Endometrium (tissue), 2 donors: ENCODE measurements around the gene TPD52L1.
A peak's percentile ranks its signal among the peaks of the same experiment; 100 is the strongest.

ENCODE experiments used
- FAIRE-seq: peaks from 2 replicates; lab custom pipeline; 2012; peaks lifted over from hg19 to GRCh38; lab: Jason Lieb, UNC
- donor health status: control.
- donor health status: control.

The TPD52L1 gene

DNA sequence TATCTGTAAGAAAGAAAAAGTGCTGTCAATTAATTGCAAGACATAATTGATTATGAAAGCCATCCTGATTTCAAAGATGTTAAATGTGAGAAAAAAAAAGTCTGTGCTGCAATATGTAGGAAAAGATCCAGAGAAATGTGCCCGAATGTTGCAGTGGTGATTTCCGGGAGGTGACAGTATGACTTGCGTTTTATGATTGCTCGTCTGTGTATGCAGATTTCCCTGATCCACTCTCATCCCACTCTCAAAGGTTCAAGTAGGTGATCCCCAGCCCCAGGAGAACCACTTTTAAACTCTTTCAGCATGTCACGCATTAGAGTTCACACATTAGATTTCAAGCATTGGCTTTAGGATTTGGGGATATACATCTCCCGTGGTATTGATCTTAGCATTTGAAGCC lies 57.8 kb downstream of the TPD52L1 start:
- no peak for FAIRE-seq

DNA sequence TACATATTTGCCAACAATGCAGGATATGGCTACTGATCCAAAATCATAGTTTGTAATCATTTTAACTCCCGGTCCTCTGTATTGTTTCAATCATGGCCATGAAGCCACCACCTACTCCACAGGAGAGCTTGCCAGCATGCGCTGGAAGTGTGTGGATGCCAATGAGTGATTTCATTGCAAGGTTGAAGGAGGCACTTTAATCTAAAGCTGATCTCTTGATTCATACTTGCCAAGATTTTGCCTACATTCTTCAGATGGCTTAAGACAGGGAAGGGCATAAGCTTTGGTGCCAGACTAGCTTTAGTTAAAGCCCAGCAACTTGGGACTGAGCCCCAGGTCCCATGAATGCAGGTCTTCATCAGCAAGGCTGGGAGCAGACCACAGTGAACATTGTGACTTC lies 58.8 kb downstream of the TPD52L1 start:
- FAIRE-seq, result no peak

DNA sequence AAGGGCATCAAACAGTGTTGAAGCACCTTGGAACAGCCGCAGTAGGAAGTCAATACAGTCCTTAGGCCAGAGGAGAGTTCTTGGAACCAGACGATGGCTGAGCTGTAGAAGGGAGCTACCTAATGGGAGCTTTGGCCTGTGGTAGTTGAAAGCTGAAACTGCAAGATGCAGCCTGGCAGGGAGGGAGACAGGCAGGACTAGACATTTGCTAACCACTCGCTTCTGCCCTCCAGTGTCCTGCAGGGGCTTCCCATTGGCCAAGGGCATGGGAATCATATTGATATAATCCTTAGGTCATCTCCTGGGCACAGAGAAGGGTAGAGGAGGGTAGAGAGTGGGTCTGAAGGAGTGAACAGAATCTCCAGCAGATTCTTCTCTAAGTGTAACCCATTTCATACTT lies 60.4 kb downstream of the TPD52L1 start:
- FAIRE-seq, result no peak

DNA sequence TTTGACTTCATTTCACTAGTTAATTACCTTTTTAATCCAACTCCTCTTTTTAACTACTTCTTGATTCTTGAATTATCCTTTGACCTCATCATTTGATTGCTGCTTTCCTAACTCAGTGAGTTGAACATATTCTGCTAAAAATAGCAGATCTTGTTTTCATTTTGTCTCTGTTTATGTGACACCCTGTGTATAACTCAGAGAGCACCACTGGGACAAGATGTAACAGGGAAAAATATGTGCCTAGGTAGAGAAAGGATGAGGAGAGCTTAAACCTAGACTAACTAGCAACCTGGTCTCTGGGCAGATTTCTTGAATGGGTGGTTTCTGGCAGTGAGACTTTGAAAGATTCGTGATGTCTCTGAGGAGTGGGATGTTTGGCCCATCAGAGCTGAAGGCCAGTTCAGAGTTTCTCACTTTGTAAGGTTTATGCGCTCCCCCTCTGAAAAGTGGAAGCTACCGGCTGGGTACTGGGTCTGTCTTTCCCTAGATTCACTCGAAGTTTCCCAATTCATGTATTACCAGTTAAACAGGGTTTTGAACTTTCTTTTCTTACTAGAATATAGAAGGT lies 61.8 kb downstream of the TPD52L1 start:
- no peak for FAIRE-seq

DNA sequence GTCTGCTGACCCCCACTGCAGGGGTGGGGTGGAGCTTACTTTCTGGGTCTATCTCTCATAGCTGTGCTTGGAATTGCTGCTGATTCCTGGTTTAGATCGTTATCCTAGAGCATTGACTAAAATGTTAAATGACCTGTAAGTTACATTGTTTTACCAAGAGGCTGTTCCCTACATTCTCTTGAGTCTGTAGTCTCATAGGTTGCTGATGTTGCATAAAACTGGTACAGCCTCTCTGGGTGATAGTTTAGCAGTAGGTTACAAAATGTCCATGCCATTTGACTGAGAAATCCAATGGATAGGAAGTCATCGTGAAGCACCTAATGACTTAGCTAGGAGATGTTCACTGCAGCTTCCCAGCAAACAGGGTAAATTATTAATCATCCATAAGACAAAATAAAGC lies 62.4 kb downstream of the TPD52L1 start:
- FAIRE-seq, result no peak

DNA sequence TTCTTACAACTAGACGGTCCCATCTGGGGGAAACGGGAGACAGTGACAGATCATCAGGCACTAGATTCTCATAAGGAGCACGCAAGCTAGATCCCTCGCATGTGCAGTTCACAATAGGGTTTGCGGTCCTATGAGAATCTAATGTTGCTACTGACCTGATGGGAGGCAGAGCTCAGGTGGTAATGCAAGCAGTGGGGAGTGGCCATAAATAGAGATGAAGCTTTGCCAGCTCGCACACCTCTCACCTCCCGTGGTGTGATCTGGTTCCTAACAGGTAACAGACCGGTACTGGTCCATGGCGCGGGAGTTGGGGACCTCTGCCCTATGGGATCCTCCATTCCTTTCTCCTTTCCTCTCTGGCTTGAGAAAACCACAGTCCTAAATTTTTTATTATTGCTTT lies 63.8 kb downstream of the TPD52L1 start:
- FAIRE-seq, result no peak

DNA sequence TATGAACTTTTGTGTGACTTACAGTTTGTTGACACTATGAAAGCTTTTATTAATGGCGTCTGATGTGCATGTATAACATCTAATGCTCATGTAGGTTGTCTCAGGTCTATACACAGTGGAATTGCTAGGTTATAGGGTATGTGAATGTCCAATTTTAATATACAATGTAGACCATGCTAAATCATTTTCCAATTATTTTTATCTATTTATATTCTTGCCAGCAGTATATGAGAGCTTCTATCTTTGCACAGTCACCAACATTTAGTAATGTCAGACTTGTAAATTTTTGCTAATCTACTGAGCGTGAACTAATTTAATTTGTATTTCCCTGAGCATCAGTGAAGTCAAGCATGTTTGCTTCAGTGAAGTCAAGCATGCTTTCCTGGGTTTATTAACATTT lies 64.4 kb downstream of the TPD52L1 start:
- FAIRE-seq, result no peak

DNA sequence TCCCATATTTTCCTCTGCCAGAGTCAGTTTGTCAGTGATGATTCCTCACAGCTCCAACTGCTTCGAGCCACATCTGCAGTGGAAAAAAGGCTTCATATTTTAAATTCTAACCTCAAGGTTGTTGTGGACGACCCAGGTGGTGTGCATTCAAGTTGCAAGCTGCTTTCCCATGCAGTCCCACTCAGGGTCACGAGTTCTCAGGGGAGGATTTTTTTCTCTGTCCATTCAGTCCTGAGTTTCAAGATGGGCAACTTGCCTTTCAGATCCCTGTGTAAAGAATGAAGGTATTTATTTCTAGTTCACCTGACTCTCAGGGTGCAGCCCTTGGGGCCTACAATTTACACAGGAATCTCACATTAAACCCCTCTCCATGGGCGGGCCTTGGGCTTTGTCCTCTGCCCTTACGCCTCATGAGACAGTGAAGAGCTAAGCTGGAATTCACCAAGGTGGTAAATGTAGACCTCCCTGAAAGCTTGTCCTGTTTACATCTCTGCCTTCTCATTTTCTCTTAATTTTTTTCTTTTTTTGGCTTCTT lies 65.9 kb downstream of the TPD52L1 start:
- FAIRE-seq, result no peak

DNA sequence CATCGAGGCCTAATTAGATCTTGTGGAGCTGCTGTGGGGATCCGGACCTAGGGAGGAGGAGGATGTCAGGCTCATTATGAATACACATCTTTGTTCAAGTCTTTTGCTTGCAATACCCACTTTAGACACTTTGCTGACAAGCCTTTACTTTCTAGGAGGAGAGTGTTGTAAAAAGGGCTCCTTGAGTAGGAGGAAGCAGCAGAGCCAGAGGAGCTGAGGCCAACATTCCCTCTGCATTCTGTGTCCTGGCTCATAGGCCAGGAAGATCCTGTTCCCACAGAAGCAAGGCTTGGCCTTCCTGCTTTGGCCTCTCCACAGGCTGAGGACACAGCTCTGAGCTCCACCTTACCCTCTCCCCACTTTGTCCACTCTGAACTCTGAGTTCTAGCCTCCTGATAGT lies 67.1 kb downstream of the TPD52L1 start:
- FAIRE-seq, result no peak

DNA sequence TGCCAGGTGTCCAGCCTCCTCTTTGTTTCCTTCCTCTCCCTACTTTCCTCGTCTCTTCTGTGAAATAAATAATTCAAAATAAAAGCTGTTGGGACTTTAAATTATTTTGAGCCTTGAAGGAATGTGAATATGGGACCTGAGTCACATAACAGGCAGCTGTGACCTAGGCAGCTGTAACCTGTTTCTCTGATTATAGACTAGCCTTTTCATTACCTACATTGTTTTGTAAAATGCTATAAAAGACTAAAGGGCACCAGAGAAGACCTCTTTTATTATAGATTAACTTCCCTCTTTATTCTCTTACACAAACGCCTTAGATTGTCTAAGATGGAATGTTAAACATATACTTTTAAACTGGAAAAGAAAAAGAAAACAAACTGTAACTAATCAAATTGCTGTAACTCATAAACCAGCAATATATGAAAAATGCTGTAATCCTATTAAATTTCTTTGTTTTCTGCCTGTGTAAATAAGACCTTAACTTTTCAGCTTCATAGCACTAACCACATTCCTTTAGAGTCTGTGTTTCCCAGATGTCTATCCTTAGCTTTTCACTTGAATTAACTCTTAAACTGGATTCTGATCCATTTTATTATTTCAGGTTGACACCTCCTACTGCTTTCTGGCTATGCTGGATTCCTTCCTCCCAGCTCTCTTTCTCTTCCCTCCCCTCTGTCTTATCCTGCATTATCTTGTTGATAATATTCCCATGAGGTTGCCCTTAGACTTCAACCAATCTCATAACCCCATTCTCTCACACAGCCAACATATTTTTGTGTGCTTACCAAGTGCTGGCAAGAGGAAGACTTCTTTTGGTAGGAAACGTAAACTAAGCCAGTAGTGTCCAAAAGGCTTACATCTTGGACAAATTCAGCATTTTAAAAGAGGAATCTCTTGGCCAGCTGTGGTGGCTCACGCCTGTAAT lies 69.2 kb downstream of the TPD52L1 start:
- peak; percentile 88 for FAIRE-seq

DNA sequence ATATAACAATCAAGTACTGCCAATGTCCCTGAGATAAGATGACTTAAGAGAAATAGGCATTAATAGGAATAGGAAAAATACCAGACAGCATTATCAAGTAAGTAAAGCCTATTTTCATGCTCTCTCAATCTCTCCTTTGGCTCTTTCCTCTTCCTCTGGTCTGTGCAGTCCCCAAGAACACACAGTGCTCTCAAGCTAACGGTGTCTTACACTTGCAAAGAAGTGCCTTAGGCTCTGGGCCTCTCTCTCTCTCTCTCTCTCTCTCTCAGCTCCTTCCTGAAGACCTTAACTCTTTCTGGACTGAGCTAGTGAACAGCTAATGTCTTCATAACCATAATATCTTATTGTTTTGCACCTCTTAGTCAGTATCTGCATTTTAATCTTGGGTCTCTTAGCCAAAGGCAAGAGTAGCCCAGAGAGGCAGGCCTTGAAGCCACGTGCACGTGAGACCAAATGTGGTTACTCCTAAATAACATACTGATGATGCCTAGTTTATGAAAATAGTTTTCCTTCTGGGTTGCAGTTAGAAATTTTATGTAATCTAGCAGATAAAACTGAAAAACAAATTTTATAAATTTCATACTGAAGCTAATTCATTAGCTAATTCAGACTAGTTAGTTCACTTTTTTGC lies 70.8 kb downstream of the TPD52L1 start:
- no peak for FAIRE-seq

DNA sequence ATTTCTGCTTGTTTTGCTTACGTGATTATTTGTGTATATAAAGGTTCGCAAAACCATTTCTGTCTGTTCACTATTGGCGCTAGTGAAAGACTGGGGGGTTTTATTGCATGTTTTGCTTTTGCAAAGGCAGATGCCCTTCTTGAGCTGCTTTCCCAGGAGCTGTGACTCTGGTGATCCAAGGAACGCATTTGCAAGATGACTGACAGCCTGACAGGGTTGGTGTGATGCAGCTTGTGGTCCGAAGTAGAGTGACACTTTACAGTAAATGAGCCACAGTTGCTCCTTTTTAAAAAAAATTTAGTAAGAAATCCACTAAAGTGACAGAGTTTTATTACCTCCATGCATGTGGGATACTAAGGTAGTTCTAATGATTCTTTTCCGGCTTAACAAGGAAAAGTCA lies 73.7 kb downstream of the TPD52L1 start:
- no peak for FAIRE-seq

DNA sequence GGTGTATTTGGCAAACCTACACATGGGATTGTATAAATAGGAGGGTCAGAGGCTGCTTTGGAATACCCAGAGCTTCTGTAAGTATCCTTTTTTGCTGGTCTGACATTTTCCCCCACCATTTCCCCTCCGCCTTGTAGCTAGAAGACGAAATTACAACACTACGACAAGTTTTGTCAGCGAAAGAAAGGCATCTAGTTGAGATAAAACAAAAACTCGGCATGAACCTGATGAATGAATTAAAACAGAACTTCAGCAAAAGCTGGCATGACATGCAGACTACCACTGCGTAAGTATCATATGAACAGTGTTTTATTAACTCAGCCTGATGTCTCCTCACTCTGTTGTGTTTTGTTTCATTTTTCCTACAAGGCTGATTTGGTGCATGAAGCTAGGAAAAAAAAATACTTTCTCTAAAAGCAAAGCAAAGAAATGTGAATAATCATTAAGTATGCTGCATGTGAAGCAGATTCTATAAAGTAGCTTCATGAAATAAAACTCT lies 75.5 kb downstream of the TPD52L1 start:
- FAIRE-seq, result no peak

DNA sequence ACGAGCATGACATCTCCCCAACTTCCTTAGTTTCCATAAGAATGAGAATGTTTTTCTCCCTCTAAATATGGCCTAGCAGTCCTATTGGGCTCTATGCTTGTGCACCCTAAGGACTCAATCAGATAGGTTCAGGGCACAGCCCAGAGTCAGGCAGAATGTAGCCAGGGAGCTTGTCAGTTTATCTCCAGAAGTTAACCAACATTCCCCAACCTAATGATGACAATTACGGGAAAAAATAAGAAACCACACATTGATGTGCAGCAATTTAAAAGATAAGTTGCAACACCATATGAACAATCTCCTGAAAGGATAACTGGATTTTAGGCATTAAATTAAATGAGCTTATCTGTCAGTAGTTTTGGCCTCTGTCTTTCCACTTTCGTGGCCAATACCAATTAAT lies 77.1 kb downstream of the TPD52L1 start:
- FAIRE-seq, result no peak

DNA sequence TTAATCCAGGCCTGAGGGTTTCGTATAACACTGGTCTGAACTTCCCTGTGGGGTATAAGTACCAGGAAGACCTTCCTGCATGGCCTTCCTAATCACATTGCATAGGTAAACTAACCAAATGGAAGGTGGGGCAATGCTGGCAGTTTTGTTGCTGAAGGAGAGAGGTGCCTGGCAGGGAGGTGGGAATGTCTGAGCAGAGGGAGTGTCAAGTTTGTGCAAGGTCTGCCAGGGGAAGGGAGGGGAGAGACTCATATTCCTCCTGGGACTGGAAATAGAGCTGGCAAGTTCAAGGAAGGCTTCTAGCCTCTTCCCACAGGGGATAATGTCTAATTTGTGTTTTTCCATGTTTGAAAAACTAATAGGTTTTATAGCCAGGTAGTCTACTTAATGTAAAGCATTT lies 77.6 kb downstream of the TPD52L1 start:
- FAIRE-seq, result no peak

DNA sequence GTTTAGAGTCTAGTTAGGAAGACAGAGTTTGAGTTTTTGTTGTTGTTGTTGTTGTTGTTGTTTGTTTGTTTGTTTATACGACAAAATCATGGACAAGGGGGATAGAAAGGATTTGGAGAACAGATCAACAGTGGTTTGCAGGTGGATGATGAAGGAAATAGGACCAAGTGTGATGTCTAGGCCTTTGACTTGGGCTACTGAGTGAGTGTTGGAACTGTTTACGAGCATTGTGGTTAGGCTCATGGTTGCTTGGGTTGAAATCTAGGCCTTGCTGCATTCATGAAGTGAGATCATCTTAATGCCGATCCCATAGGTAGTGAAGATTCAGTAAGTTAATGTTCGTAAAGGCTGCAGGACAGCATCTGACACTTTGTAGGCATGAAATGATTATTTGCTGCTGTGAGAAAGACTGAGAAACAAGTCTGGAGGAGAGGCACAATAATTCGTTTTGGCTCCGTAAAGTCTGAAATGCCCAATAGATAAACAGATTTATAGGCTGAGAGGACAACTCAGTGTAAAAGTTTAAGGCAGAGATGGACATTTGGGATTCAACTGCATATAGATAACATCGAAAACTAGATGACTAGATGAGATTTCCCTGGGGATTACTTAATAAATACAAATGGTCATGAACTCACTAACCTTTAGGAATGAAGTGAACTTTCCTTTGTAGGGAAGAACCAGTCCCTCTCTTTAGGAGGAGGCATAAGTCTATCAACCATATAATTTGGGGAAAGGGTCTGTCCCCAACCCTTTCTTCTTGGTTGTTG lies 78.2 kb downstream of the TPD52L1 start:
- FAIRE-seq, result no peak

DNA sequence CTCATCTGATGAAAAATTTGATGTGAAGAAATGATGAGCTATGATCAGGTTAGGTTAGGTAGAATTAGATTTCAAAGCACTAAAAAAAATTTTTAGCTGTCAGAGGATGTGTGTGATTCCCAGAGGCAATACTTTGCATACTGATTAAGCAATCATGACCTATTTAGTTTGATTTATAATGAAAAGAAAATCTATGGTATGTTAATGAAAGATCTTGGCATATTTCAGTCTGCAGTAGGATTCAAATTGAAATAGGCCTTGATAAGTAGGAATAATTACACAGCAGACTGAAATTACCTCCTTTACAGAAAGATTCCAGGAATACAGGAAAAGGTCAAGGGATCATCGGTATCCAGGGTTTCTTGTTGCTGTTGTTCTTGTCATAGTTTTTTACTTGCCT lies 78.9 kb downstream of the TPD52L1 start:
- no peak for FAIRE-seq

DNA sequence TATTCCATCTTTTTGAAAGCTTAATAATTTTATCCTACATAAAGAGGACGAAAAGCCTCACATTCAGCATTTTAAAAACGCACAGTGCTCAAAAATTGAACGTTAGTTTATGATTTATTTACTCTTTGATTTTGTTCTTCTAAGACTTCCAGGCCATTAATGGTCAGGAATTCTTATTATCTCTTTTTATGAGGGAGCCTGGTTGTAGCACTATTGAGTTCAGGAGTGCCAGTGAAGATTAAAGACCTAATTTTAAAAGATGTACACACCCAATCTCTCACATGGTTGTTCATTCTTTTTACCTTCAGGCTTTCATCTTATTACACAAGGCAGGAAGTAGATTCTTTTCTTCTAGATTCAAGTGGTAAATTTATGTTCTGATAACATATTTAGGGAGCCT lies 79.6 kb downstream of the TPD52L1 start:
- no peak for FAIRE-seq

DNA sequence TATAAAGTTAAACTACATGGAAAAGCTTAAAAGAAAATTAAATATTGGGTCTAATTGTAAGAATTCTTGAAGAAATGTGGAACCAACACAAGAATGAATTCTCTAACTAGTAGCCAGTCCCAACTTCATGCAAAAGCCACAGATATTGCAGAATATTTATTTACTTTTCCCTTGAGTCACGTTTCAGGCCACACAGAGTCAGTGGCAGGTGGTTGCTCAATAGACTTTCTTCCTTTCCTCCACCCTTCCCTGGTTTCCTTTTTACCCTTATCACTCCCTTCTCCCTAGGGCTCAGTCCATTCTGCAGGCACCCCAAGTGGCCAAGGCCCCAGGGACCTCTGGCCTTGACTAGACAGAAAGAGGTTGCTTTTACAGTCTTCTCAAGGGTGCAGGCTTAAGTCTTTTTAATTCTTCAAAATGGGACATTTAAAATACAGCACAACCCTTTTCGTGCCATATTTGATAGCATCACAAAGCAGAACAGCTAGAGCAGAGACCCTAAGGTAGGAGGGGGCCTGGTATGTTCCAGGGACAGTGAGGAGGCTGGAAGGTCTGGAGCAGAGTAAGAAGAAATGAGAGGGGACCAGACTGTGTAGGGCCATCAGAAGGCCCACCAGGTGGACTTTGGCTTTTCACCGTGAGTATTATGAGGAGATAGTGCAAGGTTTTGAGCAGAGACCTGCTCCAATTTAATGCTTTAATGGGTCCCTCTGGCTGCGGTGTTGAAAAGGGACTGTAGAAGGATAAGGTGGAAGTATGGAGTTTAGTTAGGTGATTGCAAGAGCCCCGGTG lies 83.2 kb downstream of the TPD52L1 start:
- FAIRE-seq, result no peak

DNA sequence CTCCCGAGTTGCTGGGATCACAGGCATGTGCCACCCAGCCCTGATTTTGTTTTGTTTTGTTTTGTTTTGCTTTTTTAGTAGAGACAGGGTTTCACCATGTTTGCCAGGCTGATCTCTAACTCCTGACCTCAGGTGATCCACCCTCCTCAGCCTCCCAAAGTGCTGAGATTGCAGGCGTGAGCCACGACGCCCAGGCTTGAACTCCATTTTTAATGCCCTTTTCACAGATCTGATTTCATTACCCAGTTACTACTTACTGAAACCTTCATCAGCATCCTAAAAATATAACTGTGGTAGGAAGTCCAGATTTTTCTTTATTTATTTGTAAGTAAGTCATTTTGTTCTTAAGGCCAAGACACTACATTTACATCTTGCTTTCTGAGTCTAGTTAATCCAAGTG lies 84.2 kb downstream of the TPD52L1 start:
- FAIRE-seq, result no peak

DNA sequence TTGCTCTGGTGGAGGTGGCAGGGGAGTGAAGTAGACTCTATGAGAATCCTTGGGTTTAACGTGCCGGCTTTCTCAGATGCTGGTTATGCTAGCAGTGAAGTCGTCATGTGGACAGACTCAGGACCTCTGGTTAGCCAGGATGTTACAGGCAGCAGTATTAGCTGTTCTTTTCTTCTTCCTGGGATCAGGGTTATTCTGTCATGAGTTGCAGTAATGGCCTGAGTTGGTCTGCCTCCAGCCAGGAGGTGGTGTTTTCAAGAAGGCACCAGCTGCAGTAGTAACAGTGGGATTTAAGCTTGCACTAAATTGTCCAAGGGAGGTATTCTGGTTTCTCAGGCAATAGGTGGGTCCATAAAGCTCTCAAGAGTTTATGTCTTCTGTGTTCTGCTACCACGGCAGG lies 91.5 kb downstream of the TPD52L1 start:
- FAIRE-seq, result no peak
